Thoracic aorta (tissue), 2 donors: Measurements from ENCODE around the gene REPIN1. TPM values are rescaled to one million over a fixed set of nuclear protein-coding genes. Genes with fewer than 3 reads are reported as not detected.

Experiments used
- ATAC-seq: fragments of 150-250 bp; one replicate; pipeline ENCODE4 v1.8.0; 2017; ENCODE audit warnings: low read depth; ENCODE audit not compliant: insufficient number of reproducible peaks, low FRiP score
- DNase-seq: peaks from one replicate; pipeline ENCODE4 v3.0.0-alpha.2; 2020; ENCODE audit warnings: low spot score
- H3K27ac ChIP-seq, 2 donors: fragments of 200-600 bp; sonication (generic); 1 replicate in 1 of 2; 2 replicates in 1 of 2; pipeline ENCODE4 v1.5.1; 2016; ENCODE audit warnings: mild to moderate bottlenecking in 2 of 2, moderate library complexity in 2 of 2
- H3K27me3 ChIP-seq: fragments of 200-600 bp; sonication (generic); replicated peaks from 2 replicates; pipeline ENCODE4 v1.6.0; 2016; ENCODE audit warnings: mild to moderate bottlenecking; ENCODE audit not compliant: insufficient read depth
- H3K36me3 ChIP-seq: fragments of 200-600 bp; sonication (generic); one replicate; pipeline ENCODE4 v1.5.1; 2016
- H3K4me1 ChIP-seq, 2 donors: fragments of 200-600 bp; sonication (generic); 1 replicate in 1 of 2; 2 replicates in 1 of 2; pipeline versions ENCODE4 v1.5.1 to v1.6.0; 2016; ENCODE audit warnings: low read depth in 2 of 2, mild to moderate bottlenecking in 1 of 2; ENCODE audit not compliant: control insufficient read depth in 1 of 2
- H3K4me3 ChIP-seq: fragments of 200-600 bp; sonication (generic); 2 replicates; pipeline ENCODE4 v1.5.1; 2016; ENCODE audit warnings: mild to moderate bottlenecking
- H3K9me3 ChIP-seq: fragments of 200-600 bp; sonication (generic); 2 replicates; pipeline ENCODE4 v1.5.1; 2016
- total RNA-seq, 2 donors: library from RNA; depleted of rRNA; stranded (reverse); fragments of >200 nt; gene quantifications; one replicate each; pipeline versions ENCODE4 v1.1.0 to v1.2.3, GENCODE V29; 2016
- TF ChIP-seq, protein P1 (sequence below): fragments of 200-600 bp; sonication (generic); IDR thresholded peaks from one replicate; pipeline ENCODE4 v1.5.1; 2019; ENCODE audit warnings: antibody characterized with exemption

Gene REPIN1
- total RNA-seq, 2 donors from 2014 or later: 80.0 to 82.3 TPM

DNA sequence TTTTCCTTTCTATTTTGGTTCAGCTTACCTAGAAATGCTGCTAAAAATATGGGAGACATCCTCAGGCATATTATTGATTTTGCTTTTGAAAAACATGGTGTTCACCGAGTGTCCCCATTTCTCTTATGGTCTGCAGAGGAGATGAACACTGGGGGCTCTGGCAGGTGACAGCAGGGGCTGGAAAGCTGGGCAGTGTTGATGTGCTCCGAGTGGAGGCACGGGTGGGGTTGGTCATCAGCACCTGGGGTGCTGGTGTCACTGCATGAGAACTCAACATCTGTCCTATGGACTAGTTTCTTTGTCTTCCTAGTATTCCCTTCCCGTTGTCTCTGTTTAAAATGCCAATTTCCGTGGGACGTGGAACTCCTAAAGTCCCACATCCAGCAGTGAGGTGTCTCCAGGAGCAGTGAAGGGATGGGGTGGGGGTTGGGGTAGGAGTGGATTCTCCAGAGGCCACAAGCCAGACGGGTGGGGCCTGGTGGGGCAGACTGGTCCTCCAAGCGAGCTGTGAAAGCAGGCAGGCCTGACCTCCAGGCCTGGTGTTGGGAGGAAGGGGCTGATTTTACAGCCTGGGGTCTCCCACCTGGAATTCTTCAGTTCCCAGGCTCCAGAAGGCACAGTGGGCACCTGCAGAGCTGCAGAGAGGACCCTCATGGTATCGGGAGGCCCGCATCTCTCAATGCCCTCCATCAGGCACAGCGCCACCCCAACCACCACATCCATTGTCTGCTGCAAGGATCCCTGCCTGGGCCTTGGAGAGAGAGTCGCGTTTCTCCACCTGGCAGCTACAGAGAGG lies 35.0 kb downstream of the REPIN1 start:
- peaks cover 3 to 25% of the 10 kb centered on the region in 2 donors for H3K4me1 ChIP-seq

DNA sequence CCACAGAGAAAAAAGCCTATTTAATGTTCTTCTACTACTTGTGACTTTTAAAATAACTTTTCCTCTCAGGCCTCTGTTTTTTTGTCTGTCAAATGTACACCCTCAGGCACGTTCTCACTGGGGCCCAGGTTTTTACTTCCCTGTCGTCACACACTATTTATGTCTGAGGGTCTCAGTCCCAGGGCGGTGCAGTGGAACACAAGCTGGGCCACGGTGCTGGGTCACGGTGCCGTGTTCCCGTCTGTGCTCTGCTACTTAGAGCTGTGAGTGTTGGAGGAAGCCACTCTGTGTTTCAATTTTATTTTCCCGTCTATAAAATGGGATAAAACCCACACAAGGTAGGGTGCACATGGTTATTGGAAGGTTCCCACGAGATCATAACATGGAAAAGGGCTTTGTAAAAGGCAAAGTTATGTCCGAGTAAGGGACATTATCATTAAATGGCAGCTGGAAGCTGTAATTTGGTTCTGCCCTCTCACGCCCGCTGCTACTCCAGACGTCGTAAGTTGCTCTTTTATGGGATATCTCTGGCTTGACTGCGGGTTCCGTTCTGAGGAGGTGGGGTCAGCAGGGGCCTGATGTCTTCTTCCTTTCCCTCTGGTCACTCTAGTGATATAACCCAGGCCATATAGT lies 35.7 kb downstream of the REPIN1 start:
- Histone ChIP-seq H3K4me1 (peaks cover 3 to 25% of the 10 kb centered on the region in 2 donors), H3K9me3 (no peaks in the 10 kb centered on the region), H3K27me3 (no peaks in the 10 kb centered on the region), H3K4me3 (peak overlapping the region; percentile 75), H3K36me3 (no peaks in the 10 kb centered on the region), H3K27ac (peak overlapping the region; percentile 88 to 97)
- peak; percentile 8 for ATAC-seq
- TF ChIP-seq, protein P1, sequence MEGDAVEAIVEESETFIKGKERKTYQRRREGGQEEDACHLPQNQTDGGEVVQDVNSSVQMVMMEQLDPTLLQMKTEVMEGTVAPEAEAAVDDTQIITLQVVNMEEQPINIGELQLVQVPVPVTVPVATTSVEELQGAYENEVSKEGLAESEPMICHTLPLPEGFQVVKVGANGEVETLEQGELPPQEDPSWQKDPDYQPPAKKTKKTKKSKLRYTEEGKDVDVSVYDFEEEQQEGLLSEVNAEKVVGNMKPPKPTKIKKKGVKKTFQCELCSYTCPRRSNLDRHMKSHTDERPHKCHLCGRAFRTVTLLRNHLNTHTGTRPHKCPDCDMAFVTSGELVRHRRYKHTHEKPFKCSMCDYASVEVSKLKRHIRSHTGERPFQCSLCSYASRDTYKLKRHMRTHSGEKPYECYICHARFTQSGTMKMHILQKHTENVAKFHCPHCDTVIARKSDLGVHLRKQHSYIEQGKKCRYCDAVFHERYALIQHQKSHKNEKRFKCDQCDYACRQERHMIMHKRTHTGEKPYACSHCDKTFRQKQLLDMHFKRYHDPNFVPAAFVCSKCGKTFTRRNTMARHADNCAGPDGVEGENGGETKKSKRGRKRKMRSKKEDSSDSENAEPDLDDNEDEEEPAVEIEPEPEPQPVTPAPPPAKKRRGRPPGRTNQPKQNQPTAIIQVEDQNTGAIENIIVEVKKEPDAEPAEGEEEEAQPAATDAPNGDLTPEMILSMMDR: no peak
- no peak for DNase-seq

More for the DNA sequence above, 35.0 kb downstream of the REPIN1 start:
- DNase-seq (no peak), ATAC-seq (no peak)
- Histone ChIP-seq H3K27me3 (no peaks in the 10 kb centered on the region), H3K27ac (peak overlapping the region; percentile 88 to 97), H3K36me3 (no peaks in the 10 kb centered on the region), H3K9me3 (no peaks in the 10 kb centered on the region), H3K4me3 (peak overlapping the region; percentile 75)
- TF ChIP-seq, protein P1: no peak

DNA sequence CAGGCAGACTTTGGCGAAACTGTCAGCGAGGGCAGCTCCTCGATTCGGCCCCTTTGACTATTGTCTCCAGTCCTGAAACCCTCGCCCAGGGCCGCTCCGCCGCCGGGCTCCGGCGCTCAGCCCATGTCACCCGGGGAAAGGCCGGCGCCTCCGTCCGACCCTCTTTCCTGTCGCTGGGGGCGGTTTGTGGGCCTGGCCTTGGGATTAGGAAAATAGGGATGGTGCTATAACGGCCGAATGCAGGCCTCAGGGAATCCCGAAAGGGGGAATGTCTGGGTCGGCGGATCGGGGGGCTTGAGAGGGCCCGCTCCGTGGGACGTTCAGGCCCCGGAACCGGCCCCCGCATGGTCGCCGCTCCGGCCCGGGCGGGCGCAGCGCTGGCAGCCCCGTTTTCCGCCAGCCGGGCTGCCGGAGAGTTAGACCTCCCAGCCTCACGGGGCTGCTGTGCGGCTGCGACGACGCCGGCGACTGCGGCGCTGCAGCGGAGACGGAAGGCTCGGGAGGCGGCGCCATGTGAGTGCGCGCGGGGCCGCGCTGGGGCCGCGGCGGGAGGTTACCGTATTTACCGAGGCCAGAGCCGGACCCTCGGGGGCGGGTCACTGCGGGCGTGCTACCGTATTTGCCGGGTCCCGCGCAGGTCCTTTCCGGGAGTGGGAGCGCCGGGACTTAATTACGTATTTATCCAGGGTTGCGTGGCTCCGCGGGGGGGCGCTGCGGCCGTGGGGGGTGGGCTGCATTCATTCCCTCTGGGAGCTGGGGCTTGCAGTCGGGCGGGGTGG lies 36.4 kb downstream of the REPIN1 start:
- peak; percentile 72 for ATAC-seq

DNA sequence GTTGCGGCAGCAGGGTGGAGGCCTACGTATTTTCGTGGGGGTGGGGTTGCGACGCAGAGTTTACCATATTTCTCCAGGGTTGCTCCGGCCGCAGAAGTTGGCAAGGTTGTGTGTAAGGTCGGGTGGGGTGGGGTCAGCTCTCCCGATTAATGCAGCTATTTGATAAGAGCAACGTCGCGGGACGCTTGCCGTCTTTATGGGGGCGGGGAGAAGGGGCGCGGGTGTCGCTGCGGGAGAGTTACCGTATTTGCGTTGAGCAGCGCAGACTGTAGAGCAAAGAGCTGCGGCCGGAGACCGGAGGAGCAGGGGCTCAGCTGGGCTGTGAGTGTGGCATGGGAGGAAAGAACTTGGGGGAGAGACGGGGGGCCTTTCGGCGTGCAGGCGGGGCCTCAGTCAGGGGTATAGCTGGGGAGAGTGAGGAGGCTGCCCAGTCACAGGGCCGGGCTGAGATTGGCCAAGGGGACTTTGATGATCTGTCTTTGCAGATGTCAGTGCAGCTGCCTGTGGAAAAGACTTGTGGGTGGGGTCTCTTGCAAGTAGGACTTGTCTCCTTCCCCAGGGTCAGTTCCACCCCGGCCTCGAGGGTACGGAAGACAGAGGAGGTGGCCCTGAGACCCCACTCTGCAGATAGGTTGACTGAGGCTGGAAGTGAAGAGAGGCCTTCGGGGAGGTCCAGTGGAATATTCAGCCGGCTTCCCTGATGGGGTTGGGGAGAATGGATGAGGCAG lies 37.1 kb downstream of the REPIN1 start:
- Histone ChIP-seq H3K4me1 (peaks cover 3 to 25% of the 10 kb centered on the region in 2 donors), H3K4me3 (peak overlapping the region; percentile 75), H3K36me3 (no peaks in the 10 kb centered on the region), H3K9me3 (no peaks in the 10 kb centered on the region), H3K27ac (peak overlapping the region; percentile 88 to 97), H3K27me3 (no peaks in the 10 kb centered on the region)
- ATAC-seq (no peak), DNase-seq (no peak)
- TF ChIP-seq, protein P1: no peak

More for the DNA sequence above, 36.4 kb downstream of the REPIN1 start:
- Histone ChIP-seq H3K27ac (peak overlapping the region; percentile 88 to 97), H3K4me3 (peak overlapping the region; percentile 75), H3K9me3 (no peaks in the 10 kb centered on the region), H3K36me3 (no peaks in the 10 kb centered on the region), H3K27me3 (no peaks in the 10 kb centered on the region), H3K4me1 (peaks cover 3 to 25% of the 10 kb centered on the region in 2 donors)
- DNase-seq: peak; percentile 54
- TF ChIP-seq, protein P1: no peak
